ENCODE results near the gene TSPAN15. TPM values are rescaled to one million over a fixed set of nuclear protein-coding genes. Genes with fewer than 3 reads are reported as not detected.

Gene TSPAN15
- total RNA-seq, 1 experiment from 2014 or later: 212 TPM

- H3K9me2 ChIP-seq (replicated peaks; ENCODE audit: low read length): no peaks in the 10 kb centered on the region
- H4K20me1 ChIP-seq (ENCODE audit: low read length): no peaks in the 10 kb centered on the region
- intact Hi-C loops (cut with micrococcal nuclease): no loop called here
- peaks cover 29% of the 10 kb centered on the region for H3K27me3 ChIP-seq (ENCODE audit: low read length)
- no peak overlapping the region for H3K4me2 ChIP-seq (ENCODE audit: low read length)
- H3K9ac ChIP-seq (ENCODE audit: low read length): no peak overlapping the region
- ChIA-PET CTCF (no interaction called here), POLR2A (ENCODE audit: unreplicated experiment) (no interaction called here)
- no peak for DNase-seq
- H3K36me3 ChIP-seq (ENCODE audit: low read depth, low read length): no peaks in the 10 kb centered on the region
- no peak for ATAC-seq
- H3K9me3 ChIP-seq (ENCODE audit: low read length): peaks cover 26% of the 10 kb centered on the region
- no peak overlapping the region for H3K4me3 ChIP-seq (ENCODE audit: low read length)
- TF ChIP-seq EZH2 (IDR thresholded peaks at IDR 0.05; ENCODE audit: low read length, unreplicated experiment) (no peak), EZH2phosphoT487 (IDR thresholded peaks at IDR 0.05; ENCODE audit: borderline replicate concordance, low read length) (no peak)
- TF ChIP-seq, protein P1, sequence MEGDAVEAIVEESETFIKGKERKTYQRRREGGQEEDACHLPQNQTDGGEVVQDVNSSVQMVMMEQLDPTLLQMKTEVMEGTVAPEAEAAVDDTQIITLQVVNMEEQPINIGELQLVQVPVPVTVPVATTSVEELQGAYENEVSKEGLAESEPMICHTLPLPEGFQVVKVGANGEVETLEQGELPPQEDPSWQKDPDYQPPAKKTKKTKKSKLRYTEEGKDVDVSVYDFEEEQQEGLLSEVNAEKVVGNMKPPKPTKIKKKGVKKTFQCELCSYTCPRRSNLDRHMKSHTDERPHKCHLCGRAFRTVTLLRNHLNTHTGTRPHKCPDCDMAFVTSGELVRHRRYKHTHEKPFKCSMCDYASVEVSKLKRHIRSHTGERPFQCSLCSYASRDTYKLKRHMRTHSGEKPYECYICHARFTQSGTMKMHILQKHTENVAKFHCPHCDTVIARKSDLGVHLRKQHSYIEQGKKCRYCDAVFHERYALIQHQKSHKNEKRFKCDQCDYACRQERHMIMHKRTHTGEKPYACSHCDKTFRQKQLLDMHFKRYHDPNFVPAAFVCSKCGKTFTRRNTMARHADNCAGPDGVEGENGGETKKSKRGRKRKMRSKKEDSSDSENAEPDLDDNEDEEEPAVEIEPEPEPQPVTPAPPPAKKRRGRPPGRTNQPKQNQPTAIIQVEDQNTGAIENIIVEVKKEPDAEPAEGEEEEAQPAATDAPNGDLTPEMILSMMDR (conservative IDR thresholded peaks at IDR 0.05; ENCODE audit: low read depth, low read length): no peak
- no peaks in the 10 kb centered on the region for H3F3A ChIP-seq (ENCODE audit: low read length, unreplicated experiment)
- BruUV-seq (replicated peaks): no TSS peak
- no peaks in the 10 kb centered on the region for H3K79me2 ChIP-seq (ENCODE audit: low read length)
- H3K27ac ChIP-seq (ENCODE audit: low read length): no peak overlapping the region
- H3K4me1 ChIP-seq (ENCODE audit: insufficient read depth, low read length): no peaks in the 10 kb centered on the region
- H2AFZ ChIP-seq (ENCODE audit: low read length): no peak overlapping the region
Measured at GRCh38 chr10:69549959-69550358, 98.7 kb downstream of the TSPAN15 start.

DNA sequence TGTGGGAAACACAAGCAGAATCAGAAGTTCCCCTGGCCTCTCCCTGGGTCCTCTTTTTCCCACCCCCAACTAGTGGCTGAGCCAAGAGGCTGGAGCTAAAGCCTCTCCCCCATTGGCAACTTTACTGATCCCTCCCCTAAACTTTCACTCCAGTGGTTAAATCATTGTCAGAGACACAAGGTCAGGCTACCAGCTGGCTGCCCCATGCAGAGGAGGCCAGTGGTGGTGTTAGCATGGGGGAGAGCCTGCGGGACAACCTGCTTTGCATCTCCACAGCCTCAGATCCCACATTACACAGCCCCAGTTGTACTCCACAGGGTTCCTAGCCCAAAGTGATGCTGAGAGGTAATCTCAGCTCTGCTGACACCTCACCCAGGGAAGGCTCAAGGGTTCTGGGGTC is 101.0 kb downstream of the TSPAN15 start:
- Histone ChIP-seq H3K9me2 (replicated peaks; ENCODE audit: low read length) (no peaks in the 10 kb centered on the region), H3K79me2 (ENCODE audit: low read length) (no peaks in the 10 kb centered on the region), H4K20me1 (ENCODE audit: low read length) (no peaks in the 10 kb centered on the region), H3K27me3 (ENCODE audit: low read length) (peaks cover 48% of the 10 kb centered on the region), H3K4me3 (ENCODE audit: low read length) (no peak overlapping the region), H3F3A (ENCODE audit: low read length, unreplicated experiment) (no peaks in the 10 kb centered on the region), H3K4me2 (ENCODE audit: low read length) (no peak overlapping the region), H3K9ac (ENCODE audit: low read length) (no peak overlapping the region), H3K9me3 (ENCODE audit: low read length) (peaks cover 26% of the 10 kb centered on the region), H3K36me3 (ENCODE audit: low read depth, low read length) (no peaks in the 10 kb centered on the region), H3K4me1 (ENCODE audit: insufficient read depth, low read length) (no peaks in the 10 kb centered on the region), H2AFZ (ENCODE audit: low read length) (no peak overlapping the region), H3K27ac (ENCODE audit: low read length) (no peak overlapping the region)
- TF ChIP-seq EZH2phosphoT487 (IDR thresholded peaks at IDR 0.05; ENCODE audit: borderline replicate concordance, low read length) (no peak), EZH2 (IDR thresholded peaks at IDR 0.05; ENCODE audit: low read length, unreplicated experiment) (no peak)
- TF ChIP-seq, protein P1 (conservative IDR thresholded peaks at IDR 0.05; ENCODE audit: low read depth, low read length): no peak
- CTCF ChIA-PET: interaction anchor here (0.5 kb wide), 1 partner anchor 10 kb away, joined by 3 read pairs; no protein-coding TSS in a partner anchor
- BruUV-seq (replicated peaks): no TSS peak
- POLR2A ChIA-PET (ENCODE audit: unreplicated experiment): no interaction called here
- DNase-seq (no peak), ATAC-seq (no peak)
- intact Hi-C loops (cut with micrococcal nuclease): no loop called here

- Histone ChIP-seq H3K4me1 (ENCODE audit: insufficient read depth, low read length) (no peaks in the 10 kb centered on the region), H3K4me2 (ENCODE audit: low read length) (no peak overlapping the region), H3K9me3 (ENCODE audit: low read length) (peaks cover 23% of the 10 kb centered on the region), H4K20me1 (ENCODE audit: low read length) (no peaks in the 10 kb centered on the region), H3K9ac (ENCODE audit: low read length) (no peak overlapping the region), H3K4me3 (ENCODE audit: low read length) (no peak overlapping the region), H3K27me3 (ENCODE audit: low read length) (peaks cover 57% of the 10 kb centered on the region), H3K27ac (ENCODE audit: low read length) (no peak overlapping the region), H3F3A (ENCODE audit: low read length, unreplicated experiment) (no peaks in the 10 kb centered on the region), H3K36me3 (ENCODE audit: low read depth, low read length) (no peaks in the 10 kb centered on the region), H2AFZ (ENCODE audit: low read length) (no peak overlapping the region), H3K9me2 (replicated peaks; ENCODE audit: low read length) (no peaks in the 10 kb centered on the region), H3K79me2 (ENCODE audit: low read length) (no peaks in the 10 kb centered on the region)
- no TSS peak for BruUV-seq (replicated peaks)
- TF ChIP-seq EZH2 (IDR thresholded peaks at IDR 0.05; ENCODE audit: low read length, unreplicated experiment): no peak
- TF ChIP-seq, protein P1 (conservative IDR thresholded peaks at IDR 0.05; ENCODE audit: low read depth, low read length): no peak
- no peak for TF ChIP-seq EZH2phosphoT487 (IDR thresholded peaks at IDR 0.05; ENCODE audit: borderline replicate concordance, low read length)
- CTCF ChIA-PET: no interaction called here
- POLR2A ChIA-PET (ENCODE audit: unreplicated experiment): no interaction called here
- intact Hi-C loops (cut with micrococcal nuclease): no loop called here
- no peak for ATAC-seq
- DNase-seq: no peak
Measured at GRCh38 chr10:69553328-69553727, 102.1 kb downstream of the TSPAN15 start.

Measured in PC-3 (cell line).